Skeletal muscle cell (primary cell): Measurements from ENCODE around the gene CCDC183.
A peak's percentile ranks its signal among the peaks of the same experiment; 100 is the strongest.
"Not testable (repeated sequence)": the region's sequence is repeated elsewhere in the genome, so short reads cannot be mapped to it uniquely, and the experiment has no call there.

ENCODE experiments used
- DNase-seq: peaks from one replicate; pipeline ENCODE4 v3.0.0-alpha.2; 2010; ENCODE audit warnings: low read depth
- H3K4me3 ChIP-seq: 2 replicates; pipeline ENCODE4 v1.5.1; 2011; ENCODE audit warnings: low read depth, mild to moderate bottlenecking, control low read depth, low read length, moderate library complexity

CCDC183 gene

DNA sequence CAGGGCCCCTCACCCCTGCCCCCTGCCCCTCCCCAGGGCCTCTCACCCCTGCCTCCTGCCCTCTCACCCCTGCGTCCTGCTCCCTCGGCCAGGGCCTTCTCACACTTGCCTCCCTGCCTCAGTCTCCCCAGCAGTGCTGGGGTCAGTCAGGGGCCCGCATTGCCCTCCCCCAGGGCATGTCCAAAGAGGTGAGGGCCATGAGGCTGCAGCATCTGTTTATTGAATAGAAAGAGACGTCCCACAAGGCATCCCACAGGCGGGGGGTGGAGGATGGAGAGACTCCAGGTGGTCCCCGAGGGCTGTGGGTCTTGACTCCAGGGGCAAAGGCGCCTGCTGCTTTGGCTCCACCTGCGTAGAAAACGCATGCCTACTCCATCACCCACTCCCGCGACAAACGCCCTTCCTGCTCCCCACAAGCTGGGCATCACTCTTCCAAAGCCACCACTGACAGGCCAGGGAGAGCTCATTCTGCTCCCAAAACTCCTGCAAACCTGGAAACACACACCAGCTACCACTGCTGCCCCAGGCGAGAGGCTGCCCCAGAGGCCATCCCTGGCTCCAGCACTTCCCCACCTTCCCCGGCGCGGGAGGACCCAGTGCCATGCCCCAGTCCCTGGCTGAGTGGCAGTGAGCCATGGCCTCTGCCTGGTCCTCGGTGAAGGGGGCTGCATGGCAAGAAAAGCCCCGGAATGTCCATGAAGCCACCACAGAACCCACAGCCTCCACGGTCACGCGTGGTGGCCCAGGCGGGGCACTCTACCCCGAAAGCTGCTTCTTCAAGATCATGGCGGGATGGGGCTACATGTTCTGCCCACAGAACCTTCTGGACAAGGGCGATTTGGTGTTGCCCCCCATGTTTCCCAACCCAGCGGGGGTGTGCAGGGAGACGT, 36.5 kb upstream of the CCDC183 start:
- no peak overlapping the region for H3K4me3 ChIP-seq
- DNase-seq: no peak

DNA sequence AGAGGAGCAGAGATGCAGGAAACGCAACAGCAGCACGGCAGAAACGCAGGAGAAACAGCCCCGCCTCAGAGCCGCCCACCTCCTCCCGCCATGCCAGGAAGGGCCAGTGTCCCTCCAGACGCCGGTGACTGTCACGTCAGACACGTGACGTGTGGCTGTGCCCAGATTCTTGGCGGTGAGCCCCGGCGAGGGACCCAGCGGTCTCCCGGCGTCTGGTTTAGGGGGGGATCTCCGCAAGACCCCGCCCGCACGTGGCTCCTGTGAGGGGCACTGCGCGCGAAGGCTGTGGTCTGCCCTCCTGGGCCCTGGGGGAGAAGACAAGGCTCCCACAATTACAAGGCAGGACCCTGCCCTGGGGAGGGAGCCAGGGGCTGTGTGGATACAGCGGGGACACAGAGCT, 35.7 kb upstream of the CCDC183 start:
- no peak for DNase-seq
- H3K4me3 ChIP-seq: no peak overlapping the region

DNA sequence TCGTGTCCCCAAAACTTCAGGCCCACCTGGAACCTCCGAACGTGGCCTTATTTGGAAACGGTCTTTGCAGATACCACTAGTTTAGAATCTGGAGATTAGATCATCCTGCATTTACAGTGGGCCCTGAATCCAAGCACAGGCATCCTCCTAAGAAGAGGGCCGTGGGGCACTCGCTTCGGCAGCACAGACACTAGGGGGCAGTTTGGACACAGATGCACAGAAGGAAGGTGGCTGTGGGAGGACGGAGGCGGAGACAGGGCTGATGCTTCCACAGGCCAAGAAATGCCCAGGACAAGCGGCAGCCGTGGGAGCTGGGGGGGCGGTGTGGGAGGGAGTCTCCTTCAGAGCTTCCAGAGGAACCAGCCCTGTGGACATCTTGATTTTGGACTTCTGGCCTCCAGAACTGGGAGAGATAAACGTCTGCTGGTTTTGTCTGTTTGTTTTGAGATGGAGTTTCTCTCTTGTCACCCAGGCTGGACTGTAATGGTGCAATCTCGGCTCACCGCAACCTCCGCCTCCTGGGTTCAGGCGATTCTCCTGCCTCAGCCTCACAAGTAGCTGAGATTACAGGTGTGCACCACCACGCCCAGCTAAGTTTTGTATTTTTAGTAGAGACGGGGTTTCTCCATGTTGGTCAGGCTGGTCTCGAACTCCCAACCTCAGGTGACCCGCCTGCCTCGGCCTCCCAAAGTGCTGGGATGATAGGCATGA, 35.1 kb upstream of the CCDC183 start:
- DNase-seq: peak; percentile 4
- H3K4me3 ChIP-seq: not testable (repeated sequence)

DNA sequence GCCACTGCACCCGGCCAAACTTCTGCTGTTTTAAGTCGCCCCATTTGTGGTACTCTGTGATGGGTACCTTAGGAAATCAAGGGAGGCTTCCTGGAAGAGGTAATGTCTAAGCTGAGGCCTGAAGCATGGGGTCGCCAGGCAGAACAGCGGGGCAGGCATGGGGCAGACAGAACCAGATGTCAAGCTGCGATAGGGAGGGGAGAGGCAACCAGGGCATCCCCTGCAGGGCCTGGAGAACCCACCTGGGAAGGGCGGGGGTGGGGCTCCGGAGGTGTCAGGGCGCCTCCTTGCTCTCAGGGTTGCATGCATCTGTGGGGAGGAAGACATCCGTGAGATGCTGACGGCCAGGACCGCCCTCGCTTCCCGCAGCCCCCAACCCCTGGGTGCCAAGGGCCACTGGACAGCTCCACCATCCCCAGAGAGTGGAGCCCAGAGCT, 34.6 kb upstream of the CCDC183 start:
- H3K4me3 ChIP-seq: no peak overlapping the region
- DNase-seq: no peak

DNA sequence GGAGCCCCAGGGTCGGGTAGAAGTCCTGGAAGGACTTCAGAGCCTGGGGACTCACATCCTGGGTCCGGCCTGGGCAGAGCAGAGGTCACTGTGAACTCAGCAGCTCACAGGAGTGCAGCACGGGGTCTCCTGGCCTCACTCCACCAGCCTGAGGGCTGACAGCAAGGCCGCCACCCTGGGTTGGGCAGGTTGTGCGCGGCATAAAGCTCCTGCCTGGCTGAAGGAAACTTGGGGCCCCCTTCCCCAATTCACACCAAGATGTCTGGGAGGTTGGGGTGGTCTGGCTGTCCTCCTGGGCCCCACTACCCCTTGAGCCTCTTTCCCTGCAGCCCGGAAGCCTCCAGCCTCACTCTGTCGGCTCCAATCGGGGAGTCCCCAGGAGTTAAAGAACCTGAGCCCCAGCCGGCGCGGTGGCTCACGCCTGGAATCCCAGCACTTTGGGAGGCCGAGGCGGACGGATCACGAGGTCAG, 33.9 kb upstream of the CCDC183 start:
- DNase-seq: no peak
- no peak overlapping the region for H3K4me3 ChIP-seq

DNA sequence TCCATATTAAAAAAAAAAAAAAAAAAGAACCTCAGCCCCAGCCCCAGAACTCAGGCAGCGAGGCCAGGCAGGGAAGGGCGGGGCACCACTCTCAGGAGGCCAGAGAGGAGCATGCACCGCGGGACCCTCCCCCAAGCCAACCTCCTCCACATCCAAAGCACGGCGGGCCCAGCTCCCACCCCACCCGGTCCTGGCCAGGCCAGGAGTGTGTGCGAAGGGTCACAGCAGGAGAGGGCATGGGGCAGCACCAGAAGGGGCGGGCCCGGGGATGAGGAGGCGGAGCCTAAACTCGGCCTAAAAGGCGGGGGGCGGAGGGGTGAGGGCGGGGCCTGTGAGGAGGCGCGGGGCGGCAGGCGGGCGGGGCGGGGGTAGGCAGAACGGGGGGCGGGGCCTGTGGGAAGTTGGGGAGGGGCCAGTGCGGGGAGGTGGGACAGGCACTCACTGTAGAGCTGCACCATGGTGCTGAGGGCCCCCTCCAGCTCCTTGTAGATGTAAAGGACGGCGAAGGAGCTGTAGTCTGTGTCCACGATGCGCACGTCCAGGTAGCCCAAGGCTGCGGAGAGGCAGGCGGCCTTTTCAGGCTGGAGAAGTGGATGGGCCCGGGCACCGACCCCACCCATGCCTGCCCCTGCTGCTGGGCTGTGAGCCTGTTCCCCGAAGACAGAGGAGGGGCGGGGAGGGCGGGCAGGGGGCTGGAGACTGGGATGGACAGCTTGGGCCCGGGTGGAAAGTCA, 33.1 kb upstream of the CCDC183 start:
- no peak overlapping the region for H3K4me3 ChIP-seq
- DNase-seq: no peak

DNA sequence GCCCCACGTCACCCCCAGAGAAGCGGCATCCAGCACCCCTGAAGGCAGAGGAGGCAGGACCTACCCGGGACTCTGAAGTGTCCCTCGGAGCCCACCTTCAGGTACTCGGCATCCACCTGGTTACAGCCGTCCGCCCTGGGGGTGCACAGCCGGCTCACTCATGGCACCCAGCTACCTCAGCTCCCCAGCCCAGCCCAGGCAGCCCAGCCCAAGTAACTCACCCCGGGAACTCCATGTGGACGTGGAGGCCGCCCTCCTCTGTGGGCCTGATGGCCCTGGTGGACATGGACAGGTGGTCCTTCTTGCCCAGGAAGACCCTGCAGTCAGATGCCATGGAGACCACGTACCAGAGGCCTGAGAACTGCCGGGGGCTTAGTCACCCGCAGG, 32.5 kb upstream of the CCDC183 start:
- no peak overlapping the region for H3K4me3 ChIP-seq
- no peak for DNase-seq

DNA sequence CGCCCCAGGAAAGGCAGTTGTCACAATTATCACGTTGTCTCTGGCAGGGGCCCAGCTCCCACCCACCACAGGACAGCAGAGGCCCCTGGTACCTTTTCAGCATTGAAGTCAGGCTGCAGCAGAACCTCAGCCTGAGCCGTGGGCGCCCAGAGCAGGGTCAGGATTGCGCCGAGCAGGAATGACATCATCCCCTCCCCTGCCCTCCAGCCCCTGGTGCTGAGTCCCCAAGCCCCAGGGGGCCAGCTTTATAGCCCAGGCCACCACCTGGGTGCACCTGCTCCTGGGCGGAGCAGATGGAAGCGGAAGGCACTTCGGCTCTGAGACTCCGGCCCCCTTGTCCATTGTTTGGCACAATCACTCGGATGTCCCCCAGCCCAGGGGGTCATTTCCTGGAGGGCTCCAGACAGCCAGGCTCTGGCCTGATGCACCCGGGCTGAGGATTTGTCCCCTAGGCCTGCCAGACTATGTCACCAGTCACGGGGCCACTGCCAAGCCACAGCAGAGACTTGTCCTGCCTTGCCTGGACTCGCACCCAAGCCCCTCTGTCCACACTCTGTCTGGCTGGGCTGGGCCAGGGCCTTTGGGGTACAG, 31.7 kb upstream of the CCDC183 start, which contains the start of gene LCN15:
Gene LCN15 (minus strand): TSS at position 218 of the 591 bp plus-strand sequence. CDS start 30 bp downstream, at position 188.
- no peak within 1 kb of the TSS for H3K4me3 ChIP-seq
- DNase-seq: no peak

DNA sequence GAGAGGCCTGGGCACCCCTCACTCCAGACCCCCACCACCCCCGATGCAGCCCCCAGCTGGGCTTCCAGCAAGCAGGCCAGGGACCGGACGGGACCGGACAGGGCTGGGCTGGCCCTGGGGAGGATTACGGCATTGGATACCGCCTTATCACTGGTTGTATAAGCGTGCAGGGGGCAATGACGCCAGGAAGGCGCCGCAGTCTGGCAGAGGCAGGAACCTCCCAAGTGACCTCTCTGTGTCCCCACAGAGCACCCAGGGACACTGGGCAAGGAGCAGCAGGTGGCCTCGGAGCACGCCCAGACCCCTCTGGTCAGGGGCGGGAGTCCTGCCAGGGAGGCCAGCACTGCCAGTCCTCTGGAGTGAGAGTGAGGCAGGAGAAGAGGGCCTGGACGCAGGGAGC, 31.1 kb upstream of the CCDC183 start:
- H3K4me3 ChIP-seq: no peak overlapping the region
- no peak for DNase-seq

DNA sequence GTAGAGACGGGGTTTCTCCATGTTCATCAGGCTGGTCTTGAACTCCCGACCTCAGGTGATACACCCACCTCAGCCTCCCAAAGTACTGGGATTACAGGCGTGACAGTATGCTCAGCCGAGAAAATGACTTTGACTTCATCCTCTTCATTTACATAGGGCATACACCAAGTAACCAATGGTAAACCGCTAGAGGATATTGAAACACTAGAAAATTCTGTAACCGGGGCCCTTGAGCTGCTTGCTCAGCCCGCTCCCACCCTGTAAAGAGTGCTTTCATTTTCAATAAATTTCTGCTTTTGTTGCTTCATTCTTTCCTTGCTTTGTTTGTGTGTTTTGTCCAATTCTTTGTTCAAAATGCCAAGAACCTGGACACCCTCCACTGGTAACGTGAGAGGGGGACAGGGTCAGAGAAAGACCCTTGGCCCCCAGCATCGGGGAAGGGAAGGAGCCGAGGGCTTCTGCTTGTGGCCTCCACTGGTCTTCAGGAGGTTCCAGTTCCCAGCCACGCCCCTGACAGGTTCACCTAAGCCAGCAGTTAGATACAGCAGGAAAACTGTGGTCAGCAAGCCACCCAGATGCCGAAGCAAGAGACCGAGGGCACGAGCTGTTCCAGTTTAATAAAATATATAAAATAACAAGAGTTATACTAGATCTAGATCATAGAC, 30.3 kb upstream of the CCDC183 start:
- H3K4me3 ChIP-seq, DNase-seq: not testable (repeated sequence)

DNA sequence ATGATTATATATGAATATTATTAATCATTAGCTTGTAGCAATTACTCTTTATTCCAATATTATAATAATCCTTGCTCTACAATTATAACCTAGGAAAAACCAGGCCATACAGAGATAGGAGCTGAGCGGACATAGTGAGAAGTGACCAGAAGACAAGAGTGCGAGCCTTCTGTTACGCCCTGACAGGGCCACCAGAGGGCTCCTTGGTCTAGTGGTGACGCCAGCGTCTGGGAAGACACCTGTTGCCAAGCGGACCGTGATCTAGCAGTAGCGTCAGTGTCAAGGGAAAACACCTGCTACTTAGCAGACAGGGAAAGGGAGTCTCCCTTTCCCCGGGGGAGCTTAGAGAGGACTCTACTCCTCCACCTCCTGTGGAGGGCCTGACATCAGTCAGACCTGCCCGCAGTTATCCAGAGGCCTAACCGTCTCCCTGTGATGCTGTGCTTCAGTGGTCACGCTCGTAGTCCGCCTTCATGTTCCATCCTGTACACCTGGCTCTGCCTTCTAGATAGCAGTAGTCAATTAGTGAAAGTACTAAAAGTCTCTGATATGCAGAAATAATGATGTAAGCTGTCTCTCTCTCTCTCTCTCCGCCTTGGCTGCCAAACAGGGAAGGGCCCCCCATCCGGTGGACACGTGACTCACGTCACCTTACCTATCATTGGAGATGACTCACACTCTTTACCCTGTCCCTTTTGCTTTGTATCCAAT, 29.6 kb upstream of the CCDC183 start:
- not testable (repeated sequence) for DNase-seq, H3K4me3 ChIP-seq

DNA sequence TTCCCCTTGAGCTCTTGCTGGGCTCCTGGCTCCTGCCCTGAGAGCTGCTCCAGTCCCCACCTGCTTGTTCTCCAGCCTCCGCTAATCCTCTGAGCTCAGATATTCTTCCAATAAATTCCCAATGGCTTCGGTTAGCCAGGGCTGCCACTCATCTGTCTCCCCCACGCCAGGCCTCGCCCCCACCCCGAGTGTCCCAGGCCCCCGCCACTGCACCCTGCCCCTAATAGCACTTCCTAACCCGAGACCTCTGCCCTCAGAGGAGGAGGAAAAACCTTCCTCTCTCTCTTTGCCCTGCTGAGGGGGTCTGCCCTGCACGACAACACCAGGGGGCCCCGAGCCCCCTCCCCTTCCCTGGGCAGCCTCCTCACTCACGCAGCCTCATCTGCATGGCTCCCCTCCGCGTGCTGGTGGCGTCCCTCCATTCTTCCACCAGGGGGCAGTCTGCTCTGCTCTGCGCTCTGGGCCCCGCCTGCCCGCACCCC, 26.4 kb upstream of the CCDC183 start:
- DNase-seq: no peak
- no peak overlapping the region for H3K4me3 ChIP-seq

DNA sequence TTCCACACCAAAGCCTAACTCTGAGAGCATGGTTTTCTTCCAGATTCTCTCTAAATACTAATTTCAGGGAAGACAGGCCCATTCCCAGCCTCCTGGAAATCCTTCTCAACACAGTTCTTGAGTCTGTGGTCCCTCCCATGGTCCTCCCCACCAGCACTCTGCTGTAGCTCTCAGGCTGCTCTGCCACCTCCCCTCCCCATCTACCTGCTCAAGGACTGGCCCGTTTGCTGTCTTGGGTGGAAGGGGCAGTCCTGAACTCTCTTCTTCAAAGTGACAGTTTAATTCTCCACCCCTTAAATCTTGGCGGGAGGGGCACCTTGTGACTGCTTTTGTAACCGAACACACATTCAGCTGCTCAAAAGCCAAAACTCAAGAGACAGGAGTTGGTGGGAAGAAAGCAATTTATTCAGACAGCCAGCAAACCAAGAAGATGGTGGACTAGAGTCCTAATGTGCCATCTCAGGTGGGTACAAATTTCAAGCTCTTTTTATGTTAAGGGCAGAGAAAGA, 24.2 kb upstream of the CCDC183 start:
- no peak for DNase-seq
- no peak overlapping the region for H3K4me3 ChIP-seq

DNA sequence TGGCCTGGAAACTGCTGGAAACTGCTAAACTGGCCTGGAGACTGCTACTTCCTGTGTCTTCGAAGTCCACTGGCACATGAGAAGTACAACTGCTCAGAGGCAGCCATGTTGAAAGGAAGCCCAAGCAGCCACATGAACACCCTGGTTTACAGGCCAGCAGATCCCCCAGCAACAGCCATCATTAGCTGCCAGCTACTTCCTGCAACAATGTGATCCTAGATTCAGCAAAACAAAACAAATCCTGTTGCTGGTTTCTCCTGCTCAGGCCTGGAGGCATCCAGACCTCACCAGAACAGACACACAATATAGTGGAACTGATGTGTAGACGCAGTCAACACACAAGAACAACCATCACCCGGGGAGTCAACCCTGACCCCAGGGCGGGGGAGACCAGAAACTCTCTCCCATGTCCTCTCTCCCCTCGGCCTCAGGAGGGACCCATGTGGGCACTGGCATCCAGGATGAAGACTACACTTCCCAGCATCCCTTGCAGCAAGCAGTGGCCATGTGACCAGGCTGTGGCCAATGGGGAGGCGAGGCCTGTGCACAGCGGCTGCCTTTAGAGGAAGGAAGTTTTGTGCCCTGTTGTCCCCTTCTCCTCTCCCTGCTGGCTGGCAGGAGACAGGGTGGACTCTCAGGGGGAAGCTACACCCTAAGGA, 22.6 kb upstream of the CCDC183 start:
- no peak overlapping the region for H3K4me3 ChIP-seq
- DNase-seq: no peak

DNA sequence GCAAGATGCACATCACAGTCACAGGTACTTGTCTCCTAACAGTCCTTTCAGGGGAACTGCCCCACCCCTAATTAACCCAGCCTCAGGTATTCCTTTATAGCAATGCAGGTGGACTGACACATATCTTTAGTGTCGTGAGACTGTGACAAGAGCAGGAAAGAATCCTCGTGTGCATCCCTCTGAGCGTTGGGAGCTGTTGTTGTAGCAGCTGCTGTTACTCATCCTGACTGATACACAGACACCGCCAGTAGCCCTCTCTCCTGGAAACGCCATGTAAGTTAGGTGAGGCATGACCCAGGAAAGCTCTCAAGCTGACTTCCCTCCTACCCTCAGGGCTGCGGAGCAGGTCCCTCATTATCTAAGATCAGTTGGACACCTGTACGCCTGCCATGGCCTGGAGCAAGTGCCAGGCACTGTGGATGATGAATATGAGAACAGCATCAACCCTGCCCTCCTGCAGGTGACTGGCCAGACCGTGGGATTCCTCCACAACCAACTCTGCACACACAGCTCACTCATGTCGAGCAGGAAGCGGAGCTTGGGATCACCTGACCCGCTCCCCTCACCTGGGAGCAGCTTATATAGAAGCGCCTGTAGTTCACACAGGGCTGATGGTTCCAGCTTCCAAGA, 21.6 kb upstream of the CCDC183 start:
- DNase-seq: no peak
- H3K4me3 ChIP-seq: no peak overlapping the region

DNA sequence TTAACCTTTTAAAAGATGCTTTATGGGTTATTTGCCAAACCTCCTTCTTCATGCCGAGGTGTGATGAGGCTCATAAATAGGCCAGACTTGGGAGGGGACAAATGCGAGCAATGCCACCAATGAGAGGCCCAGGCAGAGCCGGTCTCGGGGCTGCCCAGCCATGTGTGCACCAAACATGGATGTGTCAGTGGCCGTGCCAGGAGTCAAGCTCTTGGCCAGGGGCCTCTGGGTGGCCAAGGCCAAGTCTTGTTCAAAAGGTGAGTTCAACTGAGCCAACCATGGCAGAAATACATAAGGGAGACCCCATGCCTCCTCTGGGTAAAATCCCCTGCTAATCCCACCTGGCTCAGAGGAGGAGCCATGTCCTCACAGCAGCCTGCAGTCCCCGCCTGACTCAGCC, 20.9 kb upstream of the CCDC183 start:
- no peak for DNase-seq
- H3K4me3 ChIP-seq: no peak overlapping the region

DNA sequence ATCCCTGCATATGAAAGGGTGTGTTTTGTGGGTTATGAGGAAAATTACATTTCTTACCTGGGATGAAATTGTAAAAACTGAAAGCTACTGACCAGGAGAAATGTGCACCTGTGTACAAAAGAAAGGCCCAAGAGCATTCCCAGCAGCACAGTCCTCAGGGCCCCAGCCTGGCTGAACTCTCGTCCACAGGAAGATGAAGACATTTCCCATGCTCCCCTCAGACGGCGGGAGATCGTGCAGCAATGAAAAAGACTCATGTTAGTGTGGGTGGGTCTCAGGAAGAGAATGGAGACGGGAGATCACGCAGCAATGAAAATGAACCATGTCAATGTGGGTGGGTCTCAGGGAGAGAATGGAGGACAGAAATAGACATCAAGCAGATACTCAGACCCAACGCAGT, 19.2 kb upstream of the CCDC183 start:
- DNase-seq: no peak

More for the DNA sequence above, 19.2 kb upstream of the CCDC183 start:
- no peak overlapping the region for H3K4me3 ChIP-seq
